ENCODE results near the gene ALG8.
A peak's percentile ranks its signal among the peaks of the same experiment; 100 is the strongest.
"Not testable (repeated sequence)": the region's sequence is repeated elsewhere in the genome, so short reads cannot be mapped to it uniquely, and the experiment has no call there.

Gene ALG8

DNA sequence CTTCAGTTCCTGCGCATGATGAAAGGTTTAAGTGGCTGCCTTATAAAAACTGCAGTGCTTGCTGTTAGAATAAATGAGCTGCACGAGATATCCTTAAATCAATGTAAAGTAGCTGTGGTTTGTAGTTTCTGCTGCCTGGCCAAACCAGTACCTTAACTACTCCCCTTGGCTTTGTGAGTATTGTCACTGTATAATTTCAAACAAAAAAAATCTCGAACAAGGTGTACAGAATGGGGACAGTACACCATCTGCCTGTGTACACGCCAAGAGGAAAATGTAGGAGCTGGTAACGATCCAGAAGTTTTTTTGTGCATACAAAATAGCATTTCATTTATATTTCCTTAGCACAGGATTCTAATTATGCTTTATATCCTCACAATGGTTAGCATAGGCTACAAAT is 39.2 kb downstream of the ALG8 start:
- DNase-seq (ENCODE audit: low spot score), result no peak

DNA sequence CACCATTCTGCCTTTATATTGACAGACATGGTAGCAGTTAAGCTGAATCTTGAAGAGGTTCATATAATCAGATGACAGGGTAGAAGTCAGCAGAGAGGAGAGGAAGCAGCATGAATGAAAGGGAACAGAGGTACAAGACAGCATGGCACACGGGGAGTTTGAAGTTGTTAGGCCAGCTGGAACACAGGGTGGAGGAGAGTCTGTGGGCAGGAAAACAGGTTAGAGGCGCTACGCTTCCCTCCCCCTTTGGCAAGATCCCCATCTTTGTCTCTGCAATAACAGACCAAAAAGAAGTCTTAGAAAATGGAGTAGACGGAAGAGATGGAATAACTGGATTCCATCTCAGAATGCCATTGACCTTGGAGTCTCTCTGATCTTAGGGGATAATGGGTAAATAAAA is 39.8 kb downstream of the ALG8 start:
- DNase-seq (ENCODE audit: low spot score), result no peak

DNA sequence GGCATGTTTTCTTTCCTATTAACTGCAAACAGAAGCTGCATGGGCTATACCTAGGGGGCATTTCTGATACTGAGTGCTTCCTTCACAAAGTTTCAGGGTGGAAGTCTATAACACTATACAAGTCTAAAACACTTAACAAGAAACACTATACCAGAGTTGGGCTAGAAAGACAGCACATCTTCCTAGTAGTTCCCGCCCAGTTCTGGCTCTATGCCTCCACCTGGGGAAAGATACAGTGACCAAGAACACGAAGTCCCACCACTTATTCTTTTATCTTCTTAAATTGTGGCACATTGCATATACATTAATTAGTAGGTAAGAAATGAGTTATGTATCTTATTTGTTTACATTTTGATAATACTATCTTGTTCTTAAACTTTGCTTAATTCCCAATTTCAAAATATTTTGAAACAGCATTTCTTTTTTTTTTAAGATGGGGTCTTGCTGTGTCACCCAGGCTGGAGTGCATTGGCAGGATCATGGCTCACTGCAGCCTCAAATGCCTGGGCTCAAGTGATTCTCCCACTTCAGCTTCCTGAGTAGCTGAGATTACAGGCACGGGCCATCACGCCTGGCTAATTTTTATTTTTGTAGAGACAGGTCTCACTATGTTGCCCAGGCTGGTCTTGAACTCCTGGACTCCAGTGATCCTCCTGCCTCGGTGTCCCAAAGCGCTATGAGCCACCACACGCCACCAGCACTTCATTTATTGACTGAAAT is 41.6 kb downstream of the ALG8 start:
- DNase-seq (ENCODE audit: low spot score), result no peak

DNA sequence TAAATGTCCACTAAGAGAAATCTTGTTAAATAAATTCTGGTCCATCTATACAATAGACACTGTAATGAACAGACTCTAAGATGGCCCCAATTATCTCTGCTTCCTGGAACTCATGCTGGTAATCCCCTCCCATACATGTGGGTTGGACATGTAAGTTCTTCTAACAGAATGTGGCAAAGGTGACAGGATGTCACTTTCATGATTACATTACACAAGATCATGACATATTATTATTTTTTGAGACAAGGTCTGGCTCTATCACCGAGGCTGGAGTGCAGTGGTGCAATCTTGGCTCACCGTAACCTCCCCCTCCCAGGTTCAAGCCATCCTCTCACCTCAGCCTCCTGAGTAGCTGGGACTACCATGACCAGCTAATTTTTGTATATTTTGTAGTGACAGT is 45.2 kb downstream of the ALG8 start:
- no peak for DNase-seq (ENCODE audit: low spot score)

DNA sequence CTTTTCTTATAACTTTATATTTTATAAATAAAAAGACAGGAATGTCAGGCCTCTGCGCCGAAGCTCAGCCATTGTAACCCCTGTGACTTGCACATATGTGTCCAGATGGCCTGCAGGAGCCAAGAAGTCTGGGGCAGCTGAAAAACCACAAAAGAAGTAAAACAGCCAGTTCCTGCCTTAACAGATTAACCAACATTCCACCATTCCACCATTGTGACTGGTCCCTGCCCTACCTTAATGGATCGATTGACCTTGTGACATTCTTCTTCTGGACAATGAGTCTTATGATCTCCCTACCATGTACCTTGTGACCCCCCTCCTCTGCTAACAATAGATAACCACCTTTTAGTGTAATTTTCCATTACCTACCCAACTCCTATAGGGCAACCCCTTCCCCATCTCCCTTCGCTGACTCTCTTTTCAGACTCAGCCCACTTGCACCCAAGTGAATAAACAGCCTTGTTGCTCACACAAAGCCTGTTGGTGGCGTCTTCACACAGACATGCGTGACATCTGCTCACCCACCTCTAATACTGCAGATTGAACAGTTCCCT is 52.8 kb downstream of the ALG8 start:
- DNase-seq (ENCODE audit: low spot score), result not testable (repeated sequence)

DNA sequence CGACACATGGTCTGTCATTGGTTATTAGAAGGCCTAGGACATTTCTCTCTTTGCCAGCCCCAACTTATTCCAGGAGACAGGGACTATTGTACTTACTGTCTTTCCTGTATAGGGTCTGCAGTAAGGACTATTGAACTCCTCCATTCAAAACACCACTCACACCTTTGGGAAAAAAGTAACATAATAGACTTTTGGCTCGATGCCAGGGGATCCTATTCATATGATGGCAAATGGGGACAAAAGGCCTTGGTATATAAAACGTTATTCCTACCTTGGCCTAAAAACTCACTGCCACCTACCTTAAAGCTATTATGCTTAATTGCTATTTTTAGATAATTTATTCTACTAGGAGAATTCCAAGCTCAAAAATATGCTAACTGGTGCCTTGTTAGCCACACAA is 53.5 kb downstream of the ALG8 start:
- no peak for DNase-seq (ENCODE audit: low spot score)

DNA sequence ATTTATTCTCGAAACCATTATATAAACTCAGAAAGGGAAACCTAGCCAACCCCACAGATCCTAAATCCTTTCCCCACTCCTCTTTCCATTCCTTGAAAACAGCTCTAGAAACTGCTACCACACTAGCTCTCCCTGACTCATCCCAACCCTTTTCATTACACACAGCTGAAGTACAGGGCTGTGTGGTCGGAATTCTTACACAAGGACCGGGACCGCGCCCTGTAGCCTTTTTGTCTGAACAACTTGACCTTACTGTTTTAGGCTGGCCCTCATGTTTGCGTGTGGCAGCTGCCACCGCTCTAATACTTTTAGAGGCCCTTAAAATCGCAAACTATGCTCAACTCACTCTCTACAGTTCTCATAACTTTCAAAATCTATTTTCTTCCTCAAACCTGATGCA is 54.9 kb downstream of the ALG8 start:
- not testable (repeated sequence) for DNase-seq (ENCODE audit: low spot score)

DNA sequence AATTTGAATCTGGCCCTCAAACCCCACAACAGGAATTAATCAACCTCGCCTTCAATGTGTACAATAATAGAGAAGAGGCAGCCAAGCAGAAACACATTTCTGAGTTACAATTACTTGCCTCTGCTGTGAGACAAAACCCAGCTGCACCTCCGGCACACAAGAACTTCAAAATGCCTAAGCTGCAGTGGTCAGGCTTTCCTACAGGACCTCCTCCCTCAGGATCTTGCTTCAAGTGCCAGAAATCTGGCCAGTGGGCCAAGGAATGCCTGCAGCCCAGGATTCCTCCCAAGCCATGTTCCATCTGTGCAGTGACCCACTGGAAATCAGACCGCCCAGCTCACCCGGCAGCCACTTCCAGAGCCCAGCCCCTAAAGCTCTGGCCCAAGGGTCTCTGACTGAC is 56.4 kb downstream of the ALG8 start:
- no peak for DNase-seq (ENCODE audit: low spot score)

DNA sequence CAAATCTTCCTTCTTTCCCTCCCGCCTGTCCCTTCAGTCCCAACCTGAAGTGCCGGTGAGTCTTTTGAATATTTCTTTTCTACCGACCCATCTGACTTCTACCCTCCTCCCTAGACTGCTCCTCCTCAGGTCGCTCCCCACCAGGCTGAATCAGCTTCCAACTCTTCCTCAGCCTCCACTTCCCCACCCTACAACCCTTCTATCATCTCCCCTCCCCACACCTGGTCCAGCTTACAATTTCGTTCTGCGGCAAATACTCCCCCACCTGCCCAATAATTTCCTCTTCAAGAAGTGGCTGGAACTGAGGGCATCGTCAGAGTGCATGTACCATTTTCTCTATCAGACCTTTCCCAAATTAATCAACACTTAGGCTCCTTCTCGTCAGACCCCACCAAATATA is 57.3 kb downstream of the ALG8 start:
- no peak for DNase-seq (ENCODE audit: low spot score)

DNA sequence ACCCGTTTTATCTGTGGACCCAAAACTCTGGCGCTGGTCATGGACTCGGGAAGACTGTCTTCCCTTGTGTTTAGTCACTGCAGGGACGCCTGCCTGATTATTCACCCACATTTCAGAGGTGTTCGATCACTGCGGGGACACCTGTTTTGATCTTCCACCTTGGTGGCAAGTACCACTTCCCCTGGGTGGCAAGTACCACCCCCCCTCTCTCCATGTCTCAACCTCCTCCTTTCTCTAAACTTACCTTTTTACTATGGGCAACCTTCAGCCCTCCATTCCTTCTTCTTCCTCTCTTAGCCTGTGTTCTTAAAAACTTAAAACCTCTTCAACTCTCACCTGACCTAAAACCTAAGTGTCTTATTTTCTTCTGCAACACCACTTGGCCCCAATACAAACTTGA is 57.8 kb downstream of the ALG8 start:
- DNase-seq (ENCODE audit: low spot score), result no peak

DNA sequence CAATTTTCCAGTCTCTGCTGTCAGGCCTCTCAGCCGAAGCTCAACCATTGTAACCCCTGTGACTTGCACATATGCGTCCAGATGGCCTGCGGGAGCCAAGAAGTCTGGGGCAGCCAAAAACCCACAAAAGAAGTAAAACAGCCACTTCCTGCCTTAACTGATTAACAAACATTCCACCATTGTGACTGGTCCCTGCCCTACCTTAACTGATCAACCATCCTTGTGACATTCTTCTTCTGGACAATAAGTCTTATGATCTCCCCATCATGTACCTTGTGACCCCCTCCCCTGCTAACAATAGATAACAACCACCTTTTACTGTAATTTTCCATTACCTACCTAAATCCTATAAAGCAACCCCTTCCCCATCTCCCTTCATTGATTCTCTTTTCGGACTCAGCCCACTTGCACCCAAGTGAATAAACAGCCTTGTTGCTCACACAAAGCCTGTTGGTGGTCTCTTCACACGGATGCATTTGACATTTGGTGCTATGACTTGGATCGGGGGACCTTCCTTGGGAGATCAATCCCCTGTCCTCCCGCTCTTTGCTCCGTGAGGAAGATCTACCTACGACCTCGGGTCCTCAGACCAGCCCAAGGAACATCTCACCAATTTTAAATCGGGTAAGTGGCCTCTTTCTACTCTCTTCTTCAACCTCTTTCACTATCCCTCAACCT is 58.5 kb downstream of the ALG8 start:
- DNase-seq (ENCODE audit: low spot score), result no peak

DNA sequence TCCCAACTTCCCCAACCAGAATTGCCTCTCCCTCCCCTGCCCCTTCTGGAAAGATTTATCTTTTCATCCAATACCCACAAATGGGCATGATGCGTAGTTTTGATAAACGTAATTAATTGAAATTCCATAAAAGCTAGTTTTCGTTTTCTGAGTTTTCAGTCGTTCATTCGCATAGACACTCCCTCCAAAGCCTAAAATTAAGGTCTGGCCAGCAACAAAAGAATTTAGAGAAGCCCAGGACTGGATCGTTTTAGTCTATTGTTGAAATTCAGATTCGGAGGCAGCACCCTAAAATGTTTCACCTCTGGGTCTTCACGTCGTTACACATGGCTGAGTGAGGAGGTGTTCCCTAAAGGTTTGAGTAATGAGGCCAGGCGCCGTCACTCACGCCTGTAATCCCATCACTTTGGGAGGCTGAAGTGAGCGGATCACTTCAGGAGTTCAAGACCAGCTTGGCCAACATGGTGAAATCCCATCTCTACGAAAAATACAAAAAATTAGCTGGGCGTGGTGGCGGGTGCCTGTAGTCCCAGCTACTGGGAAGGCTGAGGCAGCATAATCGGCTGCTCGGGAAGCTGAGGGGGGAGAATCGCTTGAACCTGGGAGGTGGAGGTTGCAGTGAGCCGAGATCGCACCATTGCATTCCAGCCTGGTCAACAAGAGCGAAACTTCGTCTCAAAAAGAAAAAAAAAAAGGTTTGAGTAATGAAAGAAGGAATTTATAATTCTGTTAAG is 59.2 kb downstream of the ALG8 start:
- DNase-seq (ENCODE audit: low spot score), result no peak

DNA sequence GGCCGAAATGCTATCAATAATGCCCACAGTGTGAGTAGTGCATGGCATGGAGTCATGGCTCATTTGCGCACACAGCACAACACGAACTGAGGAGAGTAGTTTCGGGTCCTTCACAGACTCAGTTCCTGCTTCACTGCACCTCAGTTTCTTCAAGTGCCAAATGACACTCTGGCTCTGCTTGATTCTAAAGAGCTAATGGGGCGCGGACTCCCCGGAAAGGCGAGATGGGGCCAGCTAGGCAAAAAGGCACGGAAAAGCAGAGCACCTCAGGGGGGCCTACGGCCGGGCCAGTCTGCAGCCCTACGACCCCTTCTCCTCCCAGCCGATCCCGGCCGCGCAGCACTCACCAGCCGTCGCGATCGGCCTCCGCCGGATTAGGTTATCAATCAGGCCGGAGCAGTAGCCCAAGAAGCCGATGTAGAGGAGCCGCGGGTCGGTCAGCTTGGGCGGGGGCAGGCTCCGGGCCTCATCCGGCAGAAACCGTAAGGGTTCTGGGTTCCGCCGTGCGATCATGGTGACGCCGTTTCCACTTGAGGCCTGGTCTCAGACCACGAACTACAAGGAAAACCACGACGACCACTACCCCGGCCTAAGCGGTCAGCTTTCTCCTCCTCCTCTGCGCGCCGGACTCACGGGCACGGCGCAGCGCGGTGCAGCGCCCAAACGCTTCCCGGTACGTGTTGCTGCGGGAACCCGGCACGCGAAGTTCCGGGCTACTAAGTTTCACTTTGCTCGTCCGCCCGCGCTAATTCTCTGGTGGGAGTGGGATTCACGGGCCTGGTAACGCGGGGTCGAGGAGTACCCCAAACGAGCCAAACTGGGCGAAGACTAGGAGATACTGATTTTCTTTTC is 60.0 kb downstream of the ALG8 start, which contains the start of gene NDUFC2:
Gene NDUFC2 (minus strand): TSS at position 631 of the 852 bp plus-strand sequence. CDS start 118 bp downstream, at position 513.
- peak; percentile 91 for DNase-seq (ENCODE audit: low spot score)

DNA sequence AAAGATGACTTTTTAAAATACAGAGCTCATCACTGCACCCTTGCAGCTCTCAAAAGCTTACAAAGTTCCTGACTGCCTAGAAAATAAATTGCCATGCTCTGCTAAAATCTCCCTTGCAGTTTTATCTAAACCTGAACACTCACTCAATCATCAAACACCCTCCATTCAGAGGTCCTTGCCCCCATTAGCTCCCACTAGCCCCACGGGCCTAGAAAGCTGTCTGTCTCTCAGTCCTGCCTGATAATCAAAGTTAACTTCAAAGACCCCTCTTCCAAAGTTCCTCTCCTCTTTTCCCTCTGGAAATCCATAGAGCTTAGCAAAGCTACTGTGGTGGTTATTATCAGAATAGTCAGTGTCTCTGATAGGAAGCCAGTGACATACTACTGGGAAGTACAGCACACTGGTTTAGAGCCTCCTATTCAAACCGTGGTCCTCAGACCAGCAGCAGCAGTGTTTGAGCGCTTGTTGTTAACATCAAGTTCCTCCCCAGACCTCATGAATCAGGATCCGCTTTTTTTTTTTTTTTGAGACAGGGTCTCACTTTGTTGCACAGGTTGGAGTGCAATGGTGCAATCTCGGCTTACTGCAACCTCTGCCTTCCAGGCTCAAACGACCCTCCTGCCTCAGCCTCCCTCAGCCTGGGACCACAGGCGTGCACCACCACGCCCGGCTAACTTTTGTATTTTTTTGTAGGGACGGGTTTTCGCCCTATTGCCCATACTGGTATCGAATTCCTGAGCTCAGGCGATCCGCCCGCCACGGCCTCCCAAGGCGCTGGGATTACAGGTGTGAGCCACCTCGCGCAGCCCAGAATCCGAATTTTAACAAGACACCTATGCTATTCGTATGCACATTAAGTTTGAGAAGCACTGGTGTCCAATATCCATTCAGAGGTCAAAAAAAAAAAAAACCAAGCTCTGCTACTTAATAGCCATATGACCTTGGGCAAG is 60.9 kb downstream of the ALG8 start:
- DNase-seq (ENCODE audit: low spot score), result no peak

DNA sequence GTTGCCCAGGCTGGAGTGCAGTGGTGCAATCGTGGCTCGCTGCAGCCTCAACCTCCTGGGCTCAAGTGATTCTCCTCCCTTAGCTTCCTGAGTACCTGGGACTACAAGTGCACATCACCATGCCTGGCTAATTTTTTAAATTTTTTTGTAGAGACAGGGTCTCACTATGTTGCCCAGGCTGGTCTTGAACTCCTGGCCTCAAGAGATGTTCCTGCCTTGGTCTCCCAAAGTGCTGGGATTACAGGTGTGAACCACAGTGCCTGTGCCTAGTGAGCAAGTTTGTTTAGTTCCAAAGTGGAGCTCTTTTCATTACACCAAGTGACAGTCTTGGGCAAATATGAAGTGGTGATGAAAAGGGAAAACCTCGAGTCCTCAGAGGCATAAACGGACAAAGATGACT is 61.8 kb downstream of the ALG8 start:
- DNase-seq (ENCODE audit: low spot score), result not testable (repeated sequence)

DNA sequence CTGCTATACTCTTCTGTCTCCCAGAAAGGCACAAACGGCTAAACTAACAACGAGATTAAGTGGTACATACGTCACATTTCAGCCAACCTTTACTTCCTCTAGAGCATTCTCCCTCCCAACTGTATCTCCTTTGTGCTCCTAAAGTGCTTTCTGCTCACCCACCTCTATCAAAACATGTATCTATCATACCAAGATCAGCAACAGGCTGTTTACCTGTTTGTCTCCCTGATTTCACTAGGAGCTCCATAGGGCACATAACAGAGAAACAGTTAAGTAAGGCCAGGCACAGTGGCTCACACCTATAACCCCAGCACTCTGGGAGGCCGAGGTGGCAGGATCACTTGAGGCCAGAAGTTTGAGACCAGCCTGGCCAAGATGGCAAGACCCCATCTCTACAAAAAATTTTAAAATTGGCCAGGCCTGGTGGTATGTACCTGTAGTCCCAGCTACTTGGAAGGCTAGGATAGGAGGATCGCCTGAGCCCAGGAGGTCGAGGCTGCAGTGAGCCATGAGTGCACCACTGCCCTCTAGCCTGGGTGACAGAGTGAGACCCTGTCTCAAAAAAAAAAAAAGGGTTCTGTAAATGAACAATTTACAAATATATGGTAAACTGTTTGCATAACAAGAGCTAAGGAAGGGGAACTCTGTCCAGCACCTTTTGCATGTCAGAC is 62.6 kb downstream of the ALG8 start:
- DNase-seq (ENCODE audit: low spot score), result no peak

DNA sequence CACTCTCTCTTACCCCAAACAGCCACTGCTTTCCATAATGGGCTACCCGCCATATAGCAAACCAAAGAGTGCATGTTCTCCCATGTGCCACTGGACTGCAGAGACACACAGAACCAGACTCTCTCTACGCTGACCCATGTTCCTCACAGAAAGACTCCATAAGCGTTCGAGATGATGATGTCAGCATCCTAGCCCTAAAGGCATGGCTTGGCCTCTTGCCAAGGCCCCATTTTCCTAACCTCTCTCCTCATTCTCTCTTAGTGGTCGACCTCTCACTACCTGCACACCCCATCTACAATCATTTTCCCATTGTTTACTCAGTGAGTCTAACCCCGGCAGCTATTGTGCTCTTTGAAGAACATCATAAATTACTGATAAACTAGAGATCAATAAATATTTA is 64.7 kb downstream of the ALG8 start:
- DNase-seq (ENCODE audit: low spot score), result no peak

DNA sequence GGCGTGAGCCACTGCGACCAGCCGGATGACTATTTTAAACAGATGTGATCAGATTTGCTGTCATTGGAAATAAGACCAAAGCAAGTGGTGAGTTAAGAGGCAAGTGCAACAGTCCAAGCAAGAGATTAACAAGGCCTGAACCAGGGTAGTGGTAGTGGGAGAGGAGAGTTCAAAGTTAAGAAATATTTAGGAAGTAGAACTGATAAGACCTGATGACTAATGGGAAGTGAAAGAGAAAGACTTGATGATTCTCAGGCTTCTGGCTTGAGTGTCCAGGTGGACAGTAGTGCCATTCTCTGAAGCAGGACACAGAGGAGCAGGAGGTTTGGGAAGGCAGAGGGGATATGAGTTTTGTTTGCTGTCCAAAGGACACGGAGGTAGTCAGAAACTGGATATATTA is 67.0 kb downstream of the ALG8 start:
- no peak for DNase-seq (ENCODE audit: low spot score)

DNA sequence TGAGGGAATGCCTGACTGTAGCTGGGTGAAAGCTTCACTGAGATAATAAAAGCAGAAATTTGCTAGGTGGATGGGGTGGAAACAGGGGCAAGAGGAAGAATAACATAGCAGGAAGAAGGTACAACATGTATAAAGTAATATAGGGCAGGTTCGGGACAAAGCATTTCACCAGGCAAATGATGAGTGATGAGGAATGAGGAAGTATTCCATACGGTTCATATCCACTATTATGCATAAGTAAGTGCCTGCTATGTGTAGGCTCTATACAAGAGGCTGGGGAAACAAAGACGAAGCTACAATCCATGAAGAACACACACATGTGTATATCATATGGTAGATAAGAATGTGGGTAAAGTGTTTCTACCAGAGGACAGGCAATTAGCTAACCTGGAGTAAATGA is 67.7 kb downstream of the ALG8 start:
- no peak for DNase-seq (ENCODE audit: low spot score)

DNA sequence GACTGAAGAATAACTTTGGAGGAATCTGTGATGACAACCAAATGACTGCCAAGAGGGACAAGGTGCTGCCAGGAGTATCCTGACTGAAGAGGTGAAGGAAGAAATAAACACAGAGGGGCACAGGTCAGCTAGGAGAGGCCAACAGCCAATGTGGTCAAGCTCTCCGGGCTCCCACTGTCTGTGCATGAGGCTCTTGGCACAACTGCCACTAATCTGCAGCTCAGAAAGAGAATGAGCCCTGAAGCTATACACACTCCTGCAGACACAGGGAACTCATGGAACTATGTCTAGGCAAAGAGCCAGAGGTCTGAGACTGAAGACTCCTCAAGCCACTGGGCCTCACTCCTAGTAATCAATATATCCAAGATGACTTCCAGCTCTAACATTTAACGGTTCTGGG is 68.8 kb downstream of the ALG8 start:
- no peak for DNase-seq (ENCODE audit: low spot score)
